DND-41 (cell line): ENCODE results near the gene KRTAP1-3.
"Not testable (repeated sequence)": the region's sequence is repeated elsewhere in the genome, so short reads cannot be mapped to it uniquely, and the experiment has no call there.

Experiments
- ATAC-seq: fragments of 200-7000 bp; cut with Tn5 transposase; 3 replicates; pipeline ENCODE4 v1.9.1; 2021; ENCODE audit warnings: low read depth; ENCODE audit not compliant: insufficient read depth
- DNase-seq: peaks from one replicate; pipeline ENCODE4 v3.0.0-alpha.2; 2020
- H2AFZ ChIP-seq: 2 replicates; pipeline ENCODE4 v1.6.0; 2012; ENCODE audit warnings: low read depth, low read length
- H3K27ac ChIP-seq: 2 replicates; pipeline ENCODE4 v1.5.1; 2012; ENCODE audit warnings: low read length, inconsistent platforms
- H3K27me3 ChIP-seq: fragments of 200-600 bp; sonication (generic); 2 replicates; pipeline ENCODE4 v1.6.0; 2012; ENCODE audit warnings: low read length, mild to moderate bottlenecking, inconsistent platforms; ENCODE audit not compliant: insufficient read depth, poor library complexity
- H3K36me3 ChIP-seq: 2 replicates; pipeline ENCODE4 v1.5.1; 2012; ENCODE audit warnings: low read length, inconsistent platforms; ENCODE audit not compliant: insufficient read depth
- H3K4me1 ChIP-seq: 2 replicates; pipeline ENCODE4 v1.5.1; 2012; ENCODE audit warnings: mild to moderate bottlenecking, low read length; ENCODE audit not compliant: insufficient read depth
- H3K4me2 ChIP-seq: 2 replicates; pipeline ENCODE4 v1.6.0; 2012; ENCODE audit warnings: mild to moderate bottlenecking, moderate library complexity, low read length, inconsistent platforms; ENCODE audit not compliant: insufficient read depth
- H3K4me3 ChIP-seq, 2 experiments: fragments of 200-600 bp in 1 of 2; shearing (Covaris generic) in 1 of 2; 2 replicates each; pipeline ENCODE4 v1.5.1; 2012 to 2016; ENCODE audit warnings: inconsistent platforms in 2 of 2, low read length in 2 of 2, mild to moderate bottlenecking in 2 of 2, low read depth in 1 of 2, moderate library complexity in 1 of 2
- H3K79me2 ChIP-seq: 2 replicates; pipeline ENCODE4 v1.6.0; 2012; ENCODE audit warnings: low read length, inconsistent platforms; ENCODE audit not compliant: insufficient read depth
- H3K9ac ChIP-seq: 2 replicates; pipeline ENCODE4 v1.6.0; 2012; ENCODE audit warnings: low read depth, mild to moderate bottlenecking, inconsistent platforms, low read length, moderate library complexity
- H3K9me3 ChIP-seq: 2 replicates; pipeline ENCODE4 v1.5.1; 2012; ENCODE audit warnings: low read length, moderate library complexity, mild to moderate bottlenecking, inconsistent platforms; ENCODE audit not compliant: insufficient read depth, severe bottlenecking
- H4K20me1 ChIP-seq: 2 replicates; pipeline ENCODE4 v1.6.0; 2012; ENCODE audit warnings: low read length; ENCODE audit not compliant: insufficient read depth
- EZH2 ChIP-seq: IDR thresholded peaks from 3 replicates; pipeline ENCODE4 v1.6.1; 2012; ENCODE audit warnings: borderline replicate concordance, low read depth, mild to moderate bottlenecking, moderate library complexity, low read length, inconsistent platforms; ENCODE audit not compliant: severe bottlenecking
- TF ChIP-seq, protein P1 (sequence below): IDR thresholded peaks from 2 replicates; pipeline ENCODE4 v1.5.1; 2012; ENCODE audit warnings: borderline replicate concordance, low read length, moderate library complexity, mild to moderate bottlenecking; ENCODE audit not compliant: poor library complexity, severe bottlenecking; ENCODE audit errors: extremely low read depth

Gene KRTAP1-3

GRCh38 chr17:41052566-41052965, 17.9 kb upstream of the KRTAP1-3 start:
- DNase-seq (no peak), ATAC-seq (no peak)
- Histone ChIP-seq H3K79me2 (no peaks in the 10 kb centered on the region), H3K27me3 (peaks cover 10% of the 10 kb centered on the region), H3K9me3 (no peaks in the 10 kb centered on the region), H2AFZ (no peak overlapping the region), H3K36me3 (no peaks in the 10 kb centered on the region), H3K27ac (no peak overlapping the region), H3K4me2 (no peak overlapping the region), H4K20me1 (no peaks in the 10 kb centered on the region), H3K4me3 (no peak overlapping the region), H3K9ac (no peak overlapping the region), H3K4me1 (no peaks in the 10 kb centered on the region)
- TF ChIP-seq, protein P1, sequence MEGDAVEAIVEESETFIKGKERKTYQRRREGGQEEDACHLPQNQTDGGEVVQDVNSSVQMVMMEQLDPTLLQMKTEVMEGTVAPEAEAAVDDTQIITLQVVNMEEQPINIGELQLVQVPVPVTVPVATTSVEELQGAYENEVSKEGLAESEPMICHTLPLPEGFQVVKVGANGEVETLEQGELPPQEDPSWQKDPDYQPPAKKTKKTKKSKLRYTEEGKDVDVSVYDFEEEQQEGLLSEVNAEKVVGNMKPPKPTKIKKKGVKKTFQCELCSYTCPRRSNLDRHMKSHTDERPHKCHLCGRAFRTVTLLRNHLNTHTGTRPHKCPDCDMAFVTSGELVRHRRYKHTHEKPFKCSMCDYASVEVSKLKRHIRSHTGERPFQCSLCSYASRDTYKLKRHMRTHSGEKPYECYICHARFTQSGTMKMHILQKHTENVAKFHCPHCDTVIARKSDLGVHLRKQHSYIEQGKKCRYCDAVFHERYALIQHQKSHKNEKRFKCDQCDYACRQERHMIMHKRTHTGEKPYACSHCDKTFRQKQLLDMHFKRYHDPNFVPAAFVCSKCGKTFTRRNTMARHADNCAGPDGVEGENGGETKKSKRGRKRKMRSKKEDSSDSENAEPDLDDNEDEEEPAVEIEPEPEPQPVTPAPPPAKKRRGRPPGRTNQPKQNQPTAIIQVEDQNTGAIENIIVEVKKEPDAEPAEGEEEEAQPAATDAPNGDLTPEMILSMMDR: no peak
- TF ChIP-seq EZH2: no peak

DNA sequence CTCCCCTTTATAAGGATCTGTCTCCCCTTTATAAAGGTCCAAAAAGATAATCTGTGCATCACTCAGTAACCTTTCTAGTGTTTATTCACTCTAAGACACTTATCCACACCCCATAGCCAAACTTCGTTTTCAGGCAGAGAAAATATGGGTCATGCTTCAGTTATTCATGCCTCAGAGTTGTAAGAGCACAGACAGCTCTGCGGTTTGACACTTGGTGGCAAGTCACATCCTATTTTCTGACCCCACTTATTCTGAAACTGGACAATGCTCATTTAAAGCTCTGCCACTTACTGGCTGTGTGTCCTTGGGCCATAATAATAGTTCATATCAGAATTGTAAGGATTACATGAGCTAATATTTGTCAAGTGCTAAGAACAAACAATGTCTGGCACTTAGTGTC, 14.4 kb upstream of the KRTAP1-3 start:
- no peak for DNase-seq
- no peak for ATAC-seq
- no peaks in the 10 kb centered on the region for H3K4me1 ChIP-seq
- peaks cover 9% of the 10 kb centered on the region for H3K27me3 ChIP-seq
- no peak overlapping the region for H3K4me2 ChIP-seq
- H2AFZ ChIP-seq: no peak overlapping the region
- H3K36me3 ChIP-seq: no peaks in the 10 kb centered on the region
- H3K27ac ChIP-seq: no peak overlapping the region
- H3K4me3 ChIP-seq: no peak overlapping the region
- H3K9me3 ChIP-seq: no peaks in the 10 kb centered on the region
- H3K79me2 ChIP-seq: no peaks in the 10 kb centered on the region
- TF ChIP-seq EZH2: no peak
- TF ChIP-seq, protein P1: no peak
- no peak overlapping the region for H3K9ac ChIP-seq
- H4K20me1 ChIP-seq: no peaks in the 10 kb centered on the region

GRCh38 chr17:41048441-41048840, 13.8 kb upstream of the KRTAP1-3 start:
- Histone ChIP-seq H3K79me2 (no peaks in the 10 kb centered on the region), H3K9me3 (no peaks in the 10 kb centered on the region), H2AFZ (no peak overlapping the region), H3K4me1 (no peaks in the 10 kb centered on the region), H3K27ac (no peak overlapping the region), H4K20me1 (no peaks in the 10 kb centered on the region), H3K4me3 (no peak overlapping the region), H3K27me3 (peaks cover 7% of the 10 kb centered on the region), H3K4me2 (no peak overlapping the region), H3K9ac (no peak overlapping the region), H3K36me3 (no peaks in the 10 kb centered on the region)
- DNase-seq (no peak), ATAC-seq (no peak)
- TF ChIP-seq, protein P1: no peak
- no peak for TF ChIP-seq EZH2

DNA sequence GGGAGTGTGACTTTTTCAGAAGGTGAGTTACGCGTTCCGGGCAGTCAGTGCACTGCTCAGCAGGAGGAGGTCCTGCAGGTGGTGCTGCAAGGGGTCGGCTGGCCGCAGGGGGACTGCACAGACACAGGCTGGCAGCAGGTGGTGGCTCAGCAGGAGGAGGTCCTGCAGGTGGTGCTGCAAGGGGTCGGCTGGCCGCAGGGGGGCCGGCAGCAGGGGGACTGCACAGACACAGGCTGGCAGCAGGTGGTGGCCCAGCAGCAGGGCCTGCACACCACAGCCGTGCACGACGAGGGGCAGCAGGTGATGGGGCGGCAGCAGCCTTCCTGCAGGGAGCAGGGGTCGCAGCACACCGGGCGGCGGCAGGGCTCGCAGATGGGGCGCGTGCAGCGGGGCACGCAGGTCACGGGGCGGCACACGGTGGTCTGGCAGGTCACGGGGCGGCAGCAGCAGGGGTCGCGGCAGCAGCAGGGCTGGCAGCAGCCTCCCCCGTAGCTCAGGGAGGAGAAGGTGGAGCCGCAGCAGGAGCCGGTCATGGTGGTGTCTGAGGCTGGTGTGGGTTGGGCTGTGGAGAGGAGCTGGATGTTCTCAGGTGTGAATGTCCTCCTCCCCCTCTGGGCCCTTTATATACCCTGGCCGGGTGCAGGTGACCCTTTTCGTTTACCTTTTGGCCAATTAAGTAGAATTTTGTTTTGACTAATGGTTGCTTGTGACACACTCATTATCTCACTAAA, 12.2 kb upstream of the KRTAP1-3 start, which contains the start of gene KRTAP2-1:
Gene KRTAP2-1 (minus strand): TSS at position 582 of the 731 bp plus-strand sequence. CDS start 49 bp downstream, at position 533.
- not testable (repeated sequence) for H3K79me2 ChIP-seq, DNase-seq, H3K27me3 ChIP-seq, H3K4me3 ChIP-seq, H4K20me1 ChIP-seq, ATAC-seq, H3K4me2 ChIP-seq, H2AFZ ChIP-seq, H3K36me3 ChIP-seq, H3K4me1 ChIP-seq, H3K27ac ChIP-seq, H3K9me3 ChIP-seq, H3K9ac ChIP-seq
